OCI-LY3 (cell line): ENCODE data around the gene EHD1.

Experiments used
- EZH2phosphoT487 ChIP-seq: fragments of 200-600 bp; shearing (Covaris generic); IDR thresholded peaks from 2 replicates; pipeline ENCODE4 v1.6.1; 2018; ENCODE audit warnings: antibody characterized with exemption, mixed run types, low read depth
- TF ChIP-seq, protein P1 (sequence below): fragments of 200-600, 300-600 bp; sonication (generic); IDR thresholded peaks from 2 replicates; pipeline ENCODE4 v1.5.1; 2014; ENCODE audit warnings: antibody characterized with exemption, low read length, low read depth

- TF ChIP-seq, protein P1, sequence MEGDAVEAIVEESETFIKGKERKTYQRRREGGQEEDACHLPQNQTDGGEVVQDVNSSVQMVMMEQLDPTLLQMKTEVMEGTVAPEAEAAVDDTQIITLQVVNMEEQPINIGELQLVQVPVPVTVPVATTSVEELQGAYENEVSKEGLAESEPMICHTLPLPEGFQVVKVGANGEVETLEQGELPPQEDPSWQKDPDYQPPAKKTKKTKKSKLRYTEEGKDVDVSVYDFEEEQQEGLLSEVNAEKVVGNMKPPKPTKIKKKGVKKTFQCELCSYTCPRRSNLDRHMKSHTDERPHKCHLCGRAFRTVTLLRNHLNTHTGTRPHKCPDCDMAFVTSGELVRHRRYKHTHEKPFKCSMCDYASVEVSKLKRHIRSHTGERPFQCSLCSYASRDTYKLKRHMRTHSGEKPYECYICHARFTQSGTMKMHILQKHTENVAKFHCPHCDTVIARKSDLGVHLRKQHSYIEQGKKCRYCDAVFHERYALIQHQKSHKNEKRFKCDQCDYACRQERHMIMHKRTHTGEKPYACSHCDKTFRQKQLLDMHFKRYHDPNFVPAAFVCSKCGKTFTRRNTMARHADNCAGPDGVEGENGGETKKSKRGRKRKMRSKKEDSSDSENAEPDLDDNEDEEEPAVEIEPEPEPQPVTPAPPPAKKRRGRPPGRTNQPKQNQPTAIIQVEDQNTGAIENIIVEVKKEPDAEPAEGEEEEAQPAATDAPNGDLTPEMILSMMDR = no peak
- no peak for TF ChIP-seq EZH2phosphoT487
Observed at GRCh38 chr11:64902102-64902900, 23.9 kb upstream of the EHD1 start.
